Left ventricle myocardium inferior (tissue), 1 donor: ENCODE data around the gene ROGDI. TPM values are rescaled to one million over a fixed set of nuclear protein-coding genes. Genes with fewer than 3 reads are reported as not detected.

Experiments
- DNase-seq: peaks from one replicate; pipeline ENCODE4 v3.0.0-alpha.2; 2020
- H3K27ac ChIP-seq: fragments of 200-600 bp; replicated peaks from 2 replicates; pipeline ENCODE4 v1.8.0; 2021
- H3K27me3 ChIP-seq: fragments of 200-600 bp; 2 replicates; pipeline ENCODE4 v1.8.0; 2021; ENCODE audit warnings: low read depth
- H3K36me3 ChIP-seq: fragments of 200-600 bp; 2 replicates; pipeline ENCODE4 v1.8.0; 2021
- H3K4me1 ChIP-seq: fragments of 200-600 bp; 2 replicates; pipeline ENCODE4 v1.8.0; 2021
- H3K4me3 ChIP-seq: fragments of 200-600 bp; 2 replicates; pipeline ENCODE4 v1.8.0; 2021; ENCODE audit warnings: mild to moderate bottlenecking, moderate library complexity
- H3K9me3 ChIP-seq: fragments of 200-600 bp; replicated peaks from 2 replicates; pipeline ENCODE4 v1.8.0; 2021
- CTCF ChIP-seq: fragments of 200-600 bp; IDR thresholded peaks from 2 replicates; pipeline ENCODE4 v1.8.0; 2021; ENCODE audit warnings: antibody characterized with exemption, mild to moderate bottlenecking, borderline replicate concordance
- intact Hi-C: fragments of 100-400 bp; cut with micrococcal nuclease; formaldehyde crosslinking; loops from one replicate; pipeline ENCODE4 v1.11.0; 2022
- total RNA-seq: library from RNA; stranded (reverse); fragmentation: NEBNext Ultra II Directional; extraction: Animal tissue kit (Norgen Biotek cat#: 25700); gene quantifications from one replicate; pipeline ENCODE4 v1.2.1, GENCODE V29; 2021
- donor health status: DM: no; HTN: yes; CAD: no; lungs with severe emphysema.

Gene ROGDI
- total RNA-seq, 1 donor from 2014 or later: 97.4 TPM

- intact Hi-C loops: no loop called here
- Histone ChIP-seq H3K27me3 (no peaks in the 10 kb centered on the region), H3K4me3 (no peak overlapping the region), H3K36me3 (peaks cover 51% of the 10 kb centered on the region), H3K4me1 (no peaks in the 10 kb centered on the region), H3K9me3 (no peaks in the 10 kb centered on the region), H3K27ac (no peak overlapping the region)
- DNase-seq: no peak
- no peak for TF ChIP-seq CTCF
Observed at GRCh38 chr16:4748682-4749411, 53.6 kb downstream of the ROGDI start.

- Histone ChIP-seq H3K9me3 (no peaks in the 10 kb centered on the region), H3K4me1 (peaks cover 6% of the 10 kb centered on the region), H3K4me3 (no peak overlapping the region), H3K27ac (no peak overlapping the region), H3K27me3 (no peaks in the 10 kb centered on the region), H3K36me3 (peaks cover 43% of the 10 kb centered on the region)
- no peak for DNase-seq
- no peak for TF ChIP-seq CTCF
- intact Hi-C loops: no loop called here
Observed at GRCh38 chr16:4747906-4748681, 54.3 kb downstream of the ROGDI start.

- Histone ChIP-seq H3K27ac (no peak overlapping the region), H3K9me3 (no peaks in the 10 kb centered on the region), H3K36me3 (peaks cover 33% of the 10 kb centered on the region), H3K27me3 (no peaks in the 10 kb centered on the region), H3K4me3 (no peak overlapping the region), H3K4me1 (peaks cover 11% of the 10 kb centered on the region)
- DNase-seq: no peak
- TF ChIP-seq CTCF: no peak
- intact Hi-C loops: no loop called here
Observed at GRCh38 chr16:4746991-4747574, 55.4 kb downstream of the ROGDI start.

Other genes with a start within 250 kb of the ROGDI start
- 0.08 TPM for gene C16orf96, start 246.3 kb downstream of the ROGDI start, total RNA-seq
- gene UBALD1, start 187.7 kb downstream of the ROGDI start, total RNA-seq: 24.7 TPM
- gene MGRN1, start 177.8 kb downstream of the ROGDI start, total RNA-seq: 30.5 TPM
- 61.9 TPM for gene NUDT16L1, start 109.1 kb downstream of the ROGDI start, total RNA-seq
- 8.7 TPM for gene ANKS3, start 68.4 kb downstream of the ROGDI start, total RNA-seq
- 0.77 TPM for gene DNAAF8, start 68.1 kb downstream of the ROGDI start, total RNA-seq
- gene ZNF500, start 35.5 kb downstream of the ROGDI start, total RNA-seq: 5.4 TPM
- gene SEPTIN12, start 14.3 kb downstream of the ROGDI start, total RNA-seq: not detected
- gene SMIM22, start 7.3 kb downstream of the ROGDI start, total RNA-seq: not detected
- gene GLYR1, start 44.7 kb upstream of the ROGDI start, total RNA-seq: 86.7 TPM
- gene UBN1, start 44.8 kb upstream of the ROGDI start, total RNA-seq: 41.1 TPM
- gene PPL, start 134.5 kb upstream of the ROGDI start, total RNA-seq: 7.6 TPM
- gene SEC14L5, start 155.7 kb upstream of the ROGDI start, total RNA-seq: 15.5 TPM
- 6.6 TPM for gene NAGPA, start 231.3 kb upstream of the ROGDI start, total RNA-seq